MM.1S (cell line): ENCODE data around the gene VGLL3.

Experiments used
- CTCF ChIP-seq: fragments of 300-600 bp; sonication (generic); IDR thresholded peaks from 2 replicates; pipeline ENCODE4 v1.5.1; 2016; ENCODE audit warnings: antibody characterized with exemption, low read length, mixed read lengths
- EZH2 ChIP-seq: fragments of 300-600 bp; sonication (generic); optimal IDR thresholded peaks from 2 replicates; pipeline ENCODE3; 2017; ENCODE audit warnings: low read depth, mild to moderate bottlenecking, antibody characterized with exemption, low read length, mixed read lengths

DNA sequence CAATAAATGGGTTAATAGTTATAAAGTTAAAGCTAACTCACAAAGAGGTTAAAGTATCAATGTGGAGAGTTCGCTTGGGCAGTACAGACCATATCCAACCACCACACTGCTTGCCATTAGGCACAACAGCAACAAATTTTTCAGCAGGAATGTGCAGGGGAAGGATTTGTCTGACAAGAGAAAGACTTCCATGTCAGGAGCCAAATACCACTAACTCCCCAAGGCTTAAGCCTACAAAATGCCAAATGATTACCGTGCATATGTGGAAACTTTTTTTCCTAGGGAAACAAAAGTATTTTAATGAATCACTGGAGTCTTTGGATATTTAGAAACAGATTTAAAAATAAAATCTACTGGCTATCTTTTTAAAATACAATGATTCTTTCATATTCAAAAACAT lies 8.1 kb downstream of the VGLL3 start:
- TF ChIP-seq CTCF: no peak
- no peak for TF ChIP-seq EZH2
